Osteocyte (in vitro differentiated cells): ENCODE measurements around the gene BABAM2. TPM values are rescaled to one million over a fixed set of nuclear protein-coding genes. Genes with fewer than 3 reads are reported as not detected.
A peak's percentile ranks its signal among the peaks of the same experiment; 100 is the strongest.

Experiments
- DNase-seq: peaks from one replicate; pipeline ENCODE4 v3.0.0; 2021; ENCODE audit warnings: mixed read lengths; ENCODE audit not compliant: unreplicated experiment; ENCODE audit errors: extremely low spot score
- H3K27ac Mint-ChIP-seq: one replicate; pipeline ENCODE4 v1.8.0; 2021; ENCODE audit warnings: mild to moderate bottlenecking, mixed read lengths; ENCODE audit not compliant: unreplicated experiment
- H3K27me3 Mint-ChIP-seq: one replicate; pipeline ENCODE4 v1.8.0; 2021; ENCODE audit warnings: mixed read lengths; ENCODE audit not compliant: unreplicated experiment
- H3K36me3 Mint-ChIP-seq: one replicate; pipeline ENCODE4 v1.8.0; 2021; ENCODE audit warnings: mixed read lengths; ENCODE audit not compliant: unreplicated experiment
- H3K4me1 Mint-ChIP-seq: one replicate; pipeline ENCODE4 v1.8.0; 2021; ENCODE audit warnings: mixed read lengths; ENCODE audit not compliant: unreplicated experiment
- H3K4me3 Mint-ChIP-seq: one replicate; pipeline ENCODE4 v1.8.0; 2021; ENCODE audit warnings: mild to moderate bottlenecking, moderate library complexity, mixed read lengths; ENCODE audit not compliant: unreplicated experiment
- H3K9me3 Mint-ChIP-seq: one replicate; pipeline ENCODE4 v1.8.0; 2021; ENCODE audit warnings: mixed read lengths; ENCODE audit not compliant: unreplicated experiment
- CTCF ChIP-seq: fragments of 200-600 bp; sonication (generic); IDR thresholded peaks from 2 replicates; pipeline ENCODE4 v1.5.0; 2021; ENCODE audit warnings: antibody characterized with exemption, mild to moderate bottlenecking, moderate library complexity
- total RNA-seq: library from RNA; stranded (reverse); gene quantifications from 2 replicates; pipeline ENCODE4 v1.2.1, GENCODE V29; 2021

The BABAM2 gene
- total RNA-seq, 1 donor from 2014 or later: 43.6 TPM

GRCh38 chr2:28068527-28068926 lies 178.0 kb downstream of the BABAM2 start:
- peaks cover 6% of the 10 kb centered on the region for H3K36me3 Mint-ChIP-seq
- TF ChIP-seq CTCF: no peak
- H3K27me3 Mint-ChIP-seq: no peaks in the 10 kb centered on the region
- H3K4me3 Mint-ChIP-seq: no peak overlapping the region
- no peaks in the 10 kb centered on the region for H3K9me3 Mint-ChIP-seq
- DNase-seq: no peak
- no peaks in the 10 kb centered on the region for H3K4me1 Mint-ChIP-seq
- no peak overlapping the region for H3K27ac Mint-ChIP-seq

GRCh38 chr2:28071221-28071620 lies 180.7 kb downstream of the BABAM2 start:
- no peak overlapping the region for H3K27ac Mint-ChIP-seq
- no peaks in the 10 kb centered on the region for H3K27me3 Mint-ChIP-seq
- peaks cover 6% of the 10 kb centered on the region for H3K36me3 Mint-ChIP-seq
- no peak for TF ChIP-seq CTCF
- no peak overlapping the region for H3K4me3 Mint-ChIP-seq
- no peak for DNase-seq
- H3K9me3 Mint-ChIP-seq: no peaks in the 10 kb centered on the region
- peaks cover 8% of the 10 kb centered on the region for H3K4me1 Mint-ChIP-seq

- H3K4me3 Mint-ChIP-seq: no peak overlapping the region
- no peak for DNase-seq
- no peaks in the 10 kb centered on the region for H3K9me3 Mint-ChIP-seq
- peaks cover 2% of the 10 kb centered on the region for H3K36me3 Mint-ChIP-seq
- H3K4me1 Mint-ChIP-seq: peaks cover 8% of the 10 kb centered on the region
- H3K27ac Mint-ChIP-seq: no peak overlapping the region
- TF ChIP-seq CTCF: no peak
- no peaks in the 10 kb centered on the region for H3K27me3 Mint-ChIP-seq
Measured at GRCh38 chr2:28074137-28074536, 183.6 kb downstream of the BABAM2 start.

GRCh38 chr2:28080911-28081310 lies 190.4 kb downstream of the BABAM2 start:
- H3K27ac Mint-ChIP-seq: peak overlapping the region; percentile 46
- no peaks in the 10 kb centered on the region for H3K27me3 Mint-ChIP-seq
- H3K36me3 Mint-ChIP-seq: no peaks in the 10 kb centered on the region
- H3K4me3 Mint-ChIP-seq: no peak overlapping the region
- no peak for TF ChIP-seq CTCF
- DNase-seq: no peak
- peaks cover 44% of the 10 kb centered on the region for H3K4me1 Mint-ChIP-seq
- no peaks in the 10 kb centered on the region for H3K9me3 Mint-ChIP-seq

- Mint-ChIP-seq H3K27ac (no peak overlapping the region), H3K4me1 (peaks cover 50% of the 10 kb centered on the region), H3K27me3 (no peaks in the 10 kb centered on the region), H3K36me3 (no peaks in the 10 kb centered on the region), H3K4me3 (no peak overlapping the region), H3K9me3 (no peaks in the 10 kb centered on the region)
- no peak for DNase-seq
- no peak for TF ChIP-seq CTCF
Measured at GRCh38 chr2:28082131-28082530, 191.6 kb downstream of the BABAM2 start.
